B cell (primary cell): Measurements from ENCODE around the gene TOR1AIP2.

ENCODE experiments used
- EZH2 ChIP-seq: IDR thresholded peaks from 2 replicates; pipeline ENCODE4 v1.6.1; 2012; ENCODE audit warnings: borderline replicate concordance, low read depth, mild to moderate bottlenecking, moderate library complexity, low read length; ENCODE audit not compliant: insufficient read depth, poor library complexity, severe bottlenecking
- TF ChIP-seq, protein P1 (sequence below): fragments of 200-600 bp; IDR thresholded peaks from one replicate; pipeline ENCODE4 v1.8.0; 2022; ENCODE audit warnings: antibody characterized with exemption, mild to moderate bottlenecking

DNA sequence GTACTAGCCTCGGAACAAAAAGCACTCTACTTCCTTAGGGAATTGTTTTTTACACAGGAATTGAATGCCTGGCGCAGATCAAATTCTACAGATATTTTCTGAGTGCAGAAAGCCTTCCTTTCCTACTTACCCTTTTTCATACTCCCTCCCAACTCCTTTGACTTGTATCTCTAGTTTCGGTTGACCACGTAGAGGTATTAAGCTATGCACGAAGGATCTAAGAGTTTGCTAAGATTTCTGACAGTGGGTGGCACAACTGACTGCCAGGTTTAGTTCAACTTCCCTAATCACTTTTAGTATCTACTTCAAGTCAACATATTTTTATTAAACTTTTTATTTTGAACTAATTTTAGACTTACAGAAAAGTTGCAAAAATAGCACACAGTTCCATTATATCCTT lies 5.0 kb downstream of the TOR1AIP2 start:
- TF ChIP-seq, protein P1, sequence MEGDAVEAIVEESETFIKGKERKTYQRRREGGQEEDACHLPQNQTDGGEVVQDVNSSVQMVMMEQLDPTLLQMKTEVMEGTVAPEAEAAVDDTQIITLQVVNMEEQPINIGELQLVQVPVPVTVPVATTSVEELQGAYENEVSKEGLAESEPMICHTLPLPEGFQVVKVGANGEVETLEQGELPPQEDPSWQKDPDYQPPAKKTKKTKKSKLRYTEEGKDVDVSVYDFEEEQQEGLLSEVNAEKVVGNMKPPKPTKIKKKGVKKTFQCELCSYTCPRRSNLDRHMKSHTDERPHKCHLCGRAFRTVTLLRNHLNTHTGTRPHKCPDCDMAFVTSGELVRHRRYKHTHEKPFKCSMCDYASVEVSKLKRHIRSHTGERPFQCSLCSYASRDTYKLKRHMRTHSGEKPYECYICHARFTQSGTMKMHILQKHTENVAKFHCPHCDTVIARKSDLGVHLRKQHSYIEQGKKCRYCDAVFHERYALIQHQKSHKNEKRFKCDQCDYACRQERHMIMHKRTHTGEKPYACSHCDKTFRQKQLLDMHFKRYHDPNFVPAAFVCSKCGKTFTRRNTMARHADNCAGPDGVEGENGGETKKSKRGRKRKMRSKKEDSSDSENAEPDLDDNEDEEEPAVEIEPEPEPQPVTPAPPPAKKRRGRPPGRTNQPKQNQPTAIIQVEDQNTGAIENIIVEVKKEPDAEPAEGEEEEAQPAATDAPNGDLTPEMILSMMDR, result no peak
- no peak for TF ChIP-seq EZH2
